Liver (tissue), 3 donors: ENCODE results near the gene PRKCH.

Experiments
- CTCF ChIP-seq: fragments of 150-350 bp; IDR thresholded peaks from 2 replicates; pipeline ENCODE4 v1.5.1; 2017; ENCODE audit warnings: improper control_type of control experiment, low read depth, low read length; ENCODE audit not compliant: missing input control
- FOXA1 ChIP-seq: IDR thresholded peaks from 2 replicates; pipeline ENCODE4 v1.6.1; 2016; ENCODE audit warnings: antibody characterized with exemption
- HNF4A ChIP-seq, 2 donors: conservative IDR thresholded peaks; 2 replicates each; pipeline ENCODE4 v1.6.1; 2016; ENCODE audit warnings: antibody characterized with exemption in 2 of 2, mild to moderate bottlenecking in 2 of 2
- JUND ChIP-seq, 2 donors: IDR thresholded peaks; 2 replicates each; pipeline ENCODE4 v1.6.1; 2016; ENCODE audit warnings: antibody characterized with exemption in 2 of 2
- MAX ChIP-seq: IDR thresholded peaks from 2 replicates; pipeline ENCODE4 v1.6.1; 2016; ENCODE audit warnings: antibody characterized with exemption
- NR2F2 ChIP-seq: IDR thresholded peaks from 2 replicates; pipeline ENCODE4 v1.6.1; 2016; ENCODE audit warnings: antibody characterized with exemption
- RAD21 ChIP-seq, 2 donors: IDR thresholded peaks; 2 replicates each; pipeline ENCODE4 v1.6.1; 2016; ENCODE audit warnings: antibody characterized with exemption in 2 of 2, mild to moderate bottlenecking in 2 of 2
- REST ChIP-seq: IDR thresholded peaks from 2 replicates; pipeline ENCODE4 v1.6.1; 2016; ENCODE audit warnings: antibody characterized with exemption, mild to moderate bottlenecking
- RXRA ChIP-seq, 2 donors: IDR thresholded peaks; 2 replicates each; pipeline ENCODE4 v1.6.1; 2017 to 2018; ENCODE audit warnings: antibody characterized with exemption in 2 of 2, mild to moderate bottlenecking in 1 of 2
- SP1 ChIP-seq: IDR thresholded peaks from 2 replicates; pipeline ENCODE4 v1.6.1; 2018; ENCODE audit warnings: antibody characterized with exemption, mild to moderate bottlenecking
- TAF1 ChIP-seq: conservative IDR thresholded peaks from 2 replicates; pipeline ENCODE4 v1.6.1; 2016; ENCODE audit warnings: antibody characterized with exemption, mild to moderate bottlenecking
- YY1 ChIP-seq: IDR thresholded peaks from 2 replicates; pipeline ENCODE4 v1.6.1; 2016; ENCODE audit warnings: antibody characterized with exemption, mild to moderate bottlenecking
- TF ChIP-seq, protein P1 (sequence below): IDR thresholded peaks from 2 replicates; pipeline ENCODE4 v1.6.1; 2016; ENCODE audit warnings: antibody characterized with exemption
- TF ChIP-seq, protein P2 (sequence below): IDR thresholded peaks from 2 replicates; pipeline ENCODE4 v1.6.1; 2016; ENCODE audit warnings: antibody characterized with exemption
- donor health status: healthy.
- donor health status: healthy.

DNA sequence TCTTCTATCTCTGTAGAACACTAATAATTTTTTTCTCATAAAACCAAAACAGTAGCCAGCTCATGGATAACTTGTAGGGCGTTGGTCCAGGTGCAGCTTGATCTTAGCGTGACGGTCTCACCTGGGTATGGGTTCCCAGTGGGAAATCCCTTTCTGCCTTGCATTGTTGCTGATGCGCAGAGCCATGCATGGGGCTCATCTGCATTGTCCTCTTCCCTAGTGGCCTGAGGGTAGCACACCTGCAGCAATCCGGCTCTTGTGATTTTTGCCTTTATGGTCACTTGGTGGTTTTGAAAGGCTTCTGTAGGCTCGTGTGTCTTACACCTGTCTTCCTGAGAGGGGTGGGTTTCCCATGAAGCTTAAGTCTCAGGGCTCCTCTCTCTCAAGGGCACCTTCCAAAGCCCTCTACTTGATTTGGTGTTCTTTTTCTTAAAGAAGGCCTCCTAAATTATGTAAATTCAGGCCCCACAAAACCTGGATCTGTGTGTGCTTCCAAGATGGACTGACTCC is 130.6 kb downstream of the PRKCH start:
- no peak for TF ChIP-seq CTCF
- no peak for TF ChIP-seq MAX
- no peak for TF ChIP-seq REST
- TF ChIP-seq RAD21 (IDR thresholded peaks at IDR 0.05) = no peak
- no peak for TF ChIP-seq YY1
- no peak for TF ChIP-seq TAF1
- no peak for TF ChIP-seq JUND (IDR thresholded peaks at IDR 0.05)
- no peak for TF ChIP-seq RXRA (IDR thresholded peaks at IDR 0.05)
- TF ChIP-seq, protein P1, sequence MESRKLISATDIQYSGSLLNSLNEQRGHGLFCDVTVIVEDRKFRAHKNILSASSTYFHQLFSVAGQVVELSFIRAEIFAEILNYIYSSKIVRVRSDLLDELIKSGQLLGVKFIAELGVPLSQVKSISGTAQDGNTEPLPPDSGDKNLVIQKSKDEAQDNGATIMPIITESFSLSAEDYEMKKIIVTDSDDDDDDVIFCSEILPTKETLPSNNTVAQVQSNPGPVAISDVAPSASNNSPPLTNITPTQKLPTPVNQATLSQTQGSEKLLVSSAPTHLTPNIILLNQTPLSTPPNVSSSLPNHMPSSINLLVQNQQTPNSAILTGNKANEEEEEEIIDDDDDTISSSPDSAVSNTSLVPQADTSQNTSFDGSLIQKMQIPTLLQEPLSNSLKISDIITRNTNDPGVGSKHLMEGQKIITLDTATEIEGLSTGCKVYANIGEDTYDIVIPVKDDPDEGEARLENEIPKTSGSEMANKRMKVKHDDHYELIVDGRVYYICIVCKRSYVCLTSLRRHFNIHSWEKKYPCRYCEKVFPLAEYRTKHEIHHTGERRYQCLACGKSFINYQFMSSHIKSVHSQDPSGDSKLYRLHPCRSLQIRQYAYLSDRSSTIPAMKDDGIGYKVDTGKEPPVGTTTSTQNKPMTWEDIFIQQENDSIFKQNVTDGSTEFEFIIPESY = no peak
- TF ChIP-seq SP1 = no peak
- no peak for TF ChIP-seq FOXA1
- no peak for TF ChIP-seq NR2F2
- TF ChIP-seq, protein P2, sequence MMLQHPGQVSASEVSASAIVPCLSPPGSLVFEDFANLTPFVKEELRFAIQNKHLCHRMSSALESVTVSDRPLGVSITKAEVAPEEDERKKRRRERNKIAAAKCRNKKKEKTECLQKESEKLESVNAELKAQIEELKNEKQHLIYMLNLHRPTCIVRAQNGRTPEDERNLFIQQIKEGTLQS = no peak
- no peak for TF ChIP-seq HNF4A (conservative IDR thresholded peaks at IDR 0.05)
